GM23338 (cell line): Measurements from ENCODE around the gene FABP6.
A peak's percentile ranks its signal among the peaks of the same experiment; 100 is the strongest.

Experiments
- CREB1 ChIP-seq: fragments of 250-450 bp; sonication (Bioruptor Pico); IDR thresholded peaks from 2 replicates; pipeline ENCODE4 v1.5.0; 2020; ENCODE audit warnings: low read depth, mild to moderate bottlenecking, moderate library complexity
- CTCF ChIP-seq, 2 experiments: fragments of 200-600 bp in 1 of 2; sonication (generic) in 1 of 2; conservative IDR thresholded peaks; 2 replicates each; pipeline versions ENCODE4 v1.5.1 to v1.6.1; 2016 to 2017; ENCODE audit warnings: antibody characterized with exemption in 2 of 2, low read depth in 2 of 2, mild to moderate bottlenecking in 2 of 2, moderate library complexity in 1 of 2
- EZH2 ChIP-seq: fragments of 200-600 bp; sonication (generic); IDR thresholded peaks from one replicate; pipeline ENCODE4 v1.8.0; 2017; ENCODE audit warnings: antibody characterized with exemption, mild to moderate bottlenecking, low read depth; ENCODE audit not compliant: unreplicated experiment
- EZH2phosphoT487 ChIP-seq: fragments of 200-600 bp; sonication (generic); IDR thresholded peaks from one replicate; pipeline ENCODE4 v1.8.1; 2018; ENCODE audit warnings: antibody characterized with exemption; ENCODE audit not compliant: unreplicated experiment
- JUNB ChIP-seq: IDR thresholded peaks from one replicate; pipeline ENCODE4 v1.6.1; 2016; ENCODE audit warnings: antibody characterized with exemption; ENCODE audit not compliant: unreplicated experiment
- NANOG ChIP-seq: IDR thresholded peaks from 2 replicates; pipeline ENCODE4 v1.6.1; 2016; ENCODE audit warnings: antibody characterized with exemption, borderline replicate concordance
- POLR2AphosphoS5 ChIP-seq: IDR thresholded peaks from 2 replicates; pipeline ENCODE4 v1.6.1; 2016; ENCODE audit warnings: antibody characterized with exemption, low read depth
- REST ChIP-seq: IDR thresholded peaks from one replicate; pipeline ENCODE4 v1.6.1; 2018; ENCODE audit warnings: antibody characterized with exemption; ENCODE audit not compliant: unreplicated experiment
- ZNF331 ChIP-seq: fragments of 250-450 bp; sonication (Bioruptor Pico); IDR thresholded peaks from 2 replicates; pipeline ENCODE4 v1.5.0; 2020; ENCODE audit warnings: low read depth, mild to moderate bottlenecking, moderate library complexity

GRCh38 chr5:160235731-160236130, 6.4 kb downstream of the FABP6 start:
- TF ChIP-seq CTCF (conservative IDR thresholded peaks at IDR 0.05; ENCODE audit: low read depth in 2 of 2), result 0 out of 4 replicates have a peak, but pooled peaks of 1 of the 2 experiments have one; percentile 11
- TF ChIP-seq POLR2AphosphoS5, result no peak
- TF ChIP-seq EZH2phosphoT487, result no peak
- TF ChIP-seq JUNB, result no peak
- TF ChIP-seq CREB1 (CRISPR knock-in tag), result no peak
- TF ChIP-seq EZH2, result no peak
- no peak for TF ChIP-seq ZNF331 (CRISPR knock-in tag)
- no peak for TF ChIP-seq NANOG
- no peak for TF ChIP-seq REST
